Astrocyte of the spinal cord (primary cell): ENCODE results near the gene ECPAS.
A peak's percentile ranks its signal among the peaks of the same experiment; 100 is the strongest.

Experiments
- DNase-seq: peaks from one replicate; pipeline ENCODE4 v3.0.0; 2011; ENCODE audit warnings: low read depth, low spot score
- H3K4me3 ChIP-seq: 2 replicates; pipeline ENCODE4 v1.5.1; 2011; ENCODE audit warnings: low read depth, mild to moderate bottlenecking, low read length, moderate library complexity
- CTCF ChIP-seq: IDR thresholded peaks from 2 replicates; pipeline ENCODE4 v1.5.1; 2012; ENCODE audit warnings: low read depth, mild to moderate bottlenecking, low read length, inconsistent platforms
- in situ Hi-C: cut with HindIII; loops from 2 replicates; pipeline ENCODE4 v1.10.0; 2017; ENCODE audit warnings: low sequenced_read_pairs

ECPAS gene

GRCh38 chr9:111484572-111484894, 350 bp upstream of the ECPAS start:
- in situ Hi-C loops = no loop called here
- DNase-seq = no peak

GRCh38 chr9:111483439-111483857, 735 bp downstream of the ECPAS start:
- DNase-seq = peak; percentile 43
- peak overlapping the region; percentile 92 for H3K4me3 ChIP-seq
- TF ChIP-seq CTCF = no peak
- in situ Hi-C loops = no loop called here

More at GRCh38 chr9:111484572-111484894, 350 bp upstream of the ECPAS start:
- no peak for TF ChIP-seq CTCF
- H3K4me3 ChIP-seq = peak overlapping the region; percentile 92

- H3K4me3 ChIP-seq = peak overlapping the region; percentile 92
- peak; percentile 63 for DNase-seq
- no peak for TF ChIP-seq CTCF
- in situ Hi-C loops = no loop called here
These were observed 1.3 kb downstream of the ECPAS start for GRCh38 chr9:111482694-111483438.

GRCh38 chr9:111481885-111482636, 2.1 kb downstream of the ECPAS start:
- in situ Hi-C loops = no loop called here
- peak; percentile 32 for DNase-seq
- H3K4me3 ChIP-seq = peak overlapping the region; percentile 92
- TF ChIP-seq CTCF = no peak

GRCh38 chr9:111477677-111478076, 6.5 kb downstream of the ECPAS start:
- TF ChIP-seq CTCF = no peak
- in situ Hi-C loops = no loop called here

GRCh38 chr9:111475195-111475594, 9.0 kb downstream of the ECPAS start:
- DNase-seq = no peak
- in situ Hi-C loops = no loop called here
- H3K4me3 ChIP-seq = no peak overlapping the region
- TF ChIP-seq CTCF = no peak

More at GRCh38 chr9:111477677-111478076, 6.5 kb downstream of the ECPAS start:
- no peak for DNase-seq
- H3K4me3 ChIP-seq = no peak overlapping the region
